Gastroesophageal sphincter (tissue), 4 donors: ENCODE measurements around the gene HEPACAM. TPM values are rescaled to one million over a fixed set of nuclear protein-coding genes. Genes with fewer than 3 reads are reported as not detected.

Source experiments
- ATAC-seq: fragments of 150-250 bp; one replicate; pipeline ENCODE4 v1.9.1; 2016; ENCODE audit warnings: mild to moderate bottlenecking, moderate library complexity
- H3K27ac ChIP-seq, 4 donors: fragments of 200-600 bp; sonication (generic) in 3 of 4; 1 replicate in 3 of 4; 2 replicates in 1 of 4; pipeline ENCODE4 v1.5.1; 2016 to 2019
- H3K27me3 ChIP-seq: fragments of 200-600 bp; sonication (generic); one replicate; pipeline ENCODE4 v1.5.1; 2019
- H3K36me3 ChIP-seq, 2 donors: fragments of 200-600 bp; sonication (generic); one replicate each; pipeline ENCODE4 v1.5.1; 2019; ENCODE audit warnings: control low read depth in 1 of 2
- H3K4me1 ChIP-seq, 3 donors: fragments of 200-600 bp; sonication (generic); 1 replicate in 2 of 3; 2 replicates in 1 of 3; pipeline ENCODE4 v1.5.1; 2016 to 2019; ENCODE audit warnings: control low read depth in 2 of 3
- H3K4me3 ChIP-seq, 2 donors: fragments of 200-600 bp; sonication (generic); one replicate each; pipeline ENCODE4 v1.5.1; 2019; ENCODE audit warnings: mild to moderate bottlenecking in 1 of 2, moderate library complexity in 1 of 2
- H3K9me3 ChIP-seq, 3 donors: fragments of 200-600 bp; sonication (generic); one replicate each; pipeline ENCODE4 v1.5.1; 2017 to 2019; ENCODE audit warnings: control low read depth in 2 of 3
- EP300 ChIP-seq: sonication (generic); formaldehyde crosslinking; IDR thresholded peaks from one replicate; pipeline ENCODE4 v1.6.1; 2017; ENCODE audit warnings: antibody characterized with exemption, mild to moderate bottlenecking
- POLR2A ChIP-seq, 2 donors: fragments of 450-650 bp; IDR thresholded peaks; one replicate each; pipeline ENCODE4 v1.6.1; 2017; ENCODE audit warnings: antibody characterized with exemption in 2 of 2, mild to moderate bottlenecking in 2 of 2, moderate library complexity in 1 of 2
- POLR2AphosphoS5 ChIP-seq: sonication (generic); formaldehyde crosslinking; IDR thresholded peaks from one replicate; pipeline ENCODE4 v1.6.1; 2017; ENCODE audit warnings: antibody characterized with exemption
- WGBS, 2 donors: methylation state at CpG; one replicate each; pipeline ENCODE4 v1.1.5; 2018; ENCODE audit warnings: low coverage in 1 of 2; 5-methylcytosine and 5-hydroxymethylcytosine counted together
- total RNA-seq, 4 donors: library from RNA; depleted of rRNA; stranded (reverse); fragments of >200 nt; gene quantifications; one replicate each; pipeline ENCODE4 v1.1.0, GENCODE V29; 2016
- TF ChIP-seq, protein P1 (sequence below), 4 experiments: fragments of 200-600 bp in 2 of 4; fragments of 450-650 bp in 2 of 4; sonication (generic) in 1 of 4; IDR thresholded peaks; one replicate each; pipeline ENCODE4 v1.5.1; 2017 to 2019; ENCODE audit warnings: antibody characterized with exemption in 4 of 4, mild to moderate bottlenecking in 2 of 4, moderate library complexity in 2 of 4

The HEPACAM gene
- total RNA-seq, 4 donors from 2014 or later = 0.31 to 2.1 (median 0.81) TPM; not detected in 1

DNA sequence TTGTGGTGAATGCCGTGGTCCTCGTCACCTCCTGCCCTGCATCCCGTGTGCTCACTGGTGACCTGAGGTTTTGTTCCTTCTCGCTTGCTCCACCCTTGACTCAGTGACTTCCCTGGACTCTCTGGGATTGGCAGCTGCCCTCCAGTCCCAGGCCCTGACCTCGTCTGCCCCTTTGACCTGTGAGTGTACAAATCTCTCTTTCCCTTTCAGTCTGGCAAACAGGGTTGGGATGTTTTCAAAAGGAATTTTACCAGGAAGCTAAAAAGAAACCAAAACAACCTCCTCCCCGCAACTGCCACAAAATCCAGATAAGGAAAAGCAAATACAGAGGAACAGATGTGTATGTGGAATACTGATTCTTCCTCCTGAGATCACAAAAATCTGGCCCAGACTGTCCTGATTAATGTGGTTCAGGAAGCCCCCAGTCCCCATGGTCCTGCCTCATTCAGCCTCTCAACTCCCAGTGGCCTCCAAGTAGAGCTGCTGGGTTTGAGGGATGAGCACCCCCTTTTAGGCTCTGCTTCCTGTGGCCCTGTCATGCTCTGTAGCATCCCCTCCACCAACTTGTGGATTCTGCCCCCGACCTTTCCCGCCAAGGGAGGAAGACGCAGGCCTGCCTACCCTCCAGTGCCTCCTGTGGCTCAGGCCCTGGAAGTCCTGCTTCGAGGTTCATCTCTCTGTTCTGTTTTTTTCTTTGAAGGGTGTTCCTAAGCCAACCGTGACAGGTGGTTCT lies 53.3 kb downstream of the HEPACAM start:
- TF ChIP-seq EP300 (no peak), POLR2A (IDR thresholded peaks at IDR 0.05) (no peak), POLR2AphosphoS5 (no peak)
- TF ChIP-seq, protein P1, sequence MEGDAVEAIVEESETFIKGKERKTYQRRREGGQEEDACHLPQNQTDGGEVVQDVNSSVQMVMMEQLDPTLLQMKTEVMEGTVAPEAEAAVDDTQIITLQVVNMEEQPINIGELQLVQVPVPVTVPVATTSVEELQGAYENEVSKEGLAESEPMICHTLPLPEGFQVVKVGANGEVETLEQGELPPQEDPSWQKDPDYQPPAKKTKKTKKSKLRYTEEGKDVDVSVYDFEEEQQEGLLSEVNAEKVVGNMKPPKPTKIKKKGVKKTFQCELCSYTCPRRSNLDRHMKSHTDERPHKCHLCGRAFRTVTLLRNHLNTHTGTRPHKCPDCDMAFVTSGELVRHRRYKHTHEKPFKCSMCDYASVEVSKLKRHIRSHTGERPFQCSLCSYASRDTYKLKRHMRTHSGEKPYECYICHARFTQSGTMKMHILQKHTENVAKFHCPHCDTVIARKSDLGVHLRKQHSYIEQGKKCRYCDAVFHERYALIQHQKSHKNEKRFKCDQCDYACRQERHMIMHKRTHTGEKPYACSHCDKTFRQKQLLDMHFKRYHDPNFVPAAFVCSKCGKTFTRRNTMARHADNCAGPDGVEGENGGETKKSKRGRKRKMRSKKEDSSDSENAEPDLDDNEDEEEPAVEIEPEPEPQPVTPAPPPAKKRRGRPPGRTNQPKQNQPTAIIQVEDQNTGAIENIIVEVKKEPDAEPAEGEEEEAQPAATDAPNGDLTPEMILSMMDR (IDR thresholded peaks at IDR 0.05) = no peak
- Histone ChIP-seq H3K36me3 (no peaks in the 10 kb centered on the region), H3K27me3 (peaks cover 21% of the 10 kb centered on the region), H3K4me1 (peaks cover 0 to 17% (median 0%) of the 10 kb centered on the region in 3 donors), H3K4me3 (no peak overlapping the region), H3K27ac (peak overlapping the region in 3 of 4 donors; percentile 46 to 67 (median 50)), H3K9me3 (no peaks in the 10 kb centered on the region)
- WGBS, 2 donors = 59 to 61% methylated on average over 7 to 9 of the region's 11 CpGs
- ATAC-seq = peak; percentile 30

DNA sequence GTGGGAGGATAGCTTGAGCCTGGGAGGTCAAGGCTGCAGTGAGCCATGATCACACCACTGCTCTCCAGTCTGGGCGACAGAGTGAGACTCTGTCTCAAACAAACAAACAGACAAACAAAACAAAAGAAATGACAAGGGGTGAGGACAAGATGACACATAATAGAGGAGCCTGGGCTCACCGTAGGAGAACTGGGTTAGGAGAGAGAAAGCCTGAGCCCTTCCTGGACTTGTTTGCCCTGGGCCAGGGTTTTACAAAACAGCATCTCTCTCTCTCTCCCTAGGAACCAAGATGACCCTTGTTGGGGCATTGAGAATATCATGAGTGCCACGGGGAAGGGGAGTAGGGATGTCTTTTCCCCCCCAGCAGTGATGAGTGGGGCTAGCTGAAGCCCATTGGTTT lies 54.9 kb downstream of the HEPACAM start:
- 65 to 74% methylated on average over 3 of the region's 3 CpGs for WGBS, 2 donors
- Histone ChIP-seq H3K9me3 (no peaks in the 10 kb centered on the region), H3K4me1 (peaks cover 0 to 28% (median 3%) of the 10 kb centered on the region in 3 donors), H3K27me3 (peaks cover 7% of the 10 kb centered on the region), H3K4me3 (no peak overlapping the region), H3K36me3 (no peaks in the 10 kb centered on the region), H3K27ac (no peak overlapping the region)
- TF ChIP-seq, protein P1 (IDR thresholded peaks at IDR 0.05) = no peak
- TF ChIP-seq POLR2A (IDR thresholded peaks at IDR 0.05) (no peak), POLR2AphosphoS5 (no peak), EP300 (no peak)
- no peak for ATAC-seq

DNA sequence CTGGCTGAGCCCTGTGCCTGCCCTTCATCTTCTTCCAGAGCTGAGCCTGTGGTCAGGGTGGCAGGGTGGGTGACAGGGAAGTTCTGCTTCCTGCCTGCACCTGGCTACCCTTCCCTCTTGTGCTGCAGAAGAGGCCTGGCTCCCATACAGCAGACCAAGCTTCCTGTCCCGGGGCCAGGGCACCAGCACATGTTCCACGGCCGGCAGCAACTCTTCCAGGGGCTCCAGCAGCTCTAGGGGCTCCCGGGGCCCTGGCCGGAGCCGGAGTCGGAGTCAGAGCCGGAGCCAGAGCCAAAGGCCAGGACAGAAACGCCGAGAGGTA lies 55.6 kb downstream of the HEPACAM start:
- Histone ChIP-seq H3K27me3 (peaks cover 3% of the 10 kb centered on the region), H3K36me3 (no peaks in the 10 kb centered on the region), H3K27ac (no peak overlapping the region), H3K9me3 (no peaks in the 10 kb centered on the region), H3K4me3 (no peak overlapping the region), H3K4me1 (peaks cover 0 to 35% (median 3%) of the 10 kb centered on the region in 3 donors)
- WGBS, 2 donors = 73% methylated on average over 3 of the region's 10 CpGs; no CpG with 5 or more reads in 1 of the 2 donors
- TF ChIP-seq EP300 = no peak
- no peak for ATAC-seq

DNA sequence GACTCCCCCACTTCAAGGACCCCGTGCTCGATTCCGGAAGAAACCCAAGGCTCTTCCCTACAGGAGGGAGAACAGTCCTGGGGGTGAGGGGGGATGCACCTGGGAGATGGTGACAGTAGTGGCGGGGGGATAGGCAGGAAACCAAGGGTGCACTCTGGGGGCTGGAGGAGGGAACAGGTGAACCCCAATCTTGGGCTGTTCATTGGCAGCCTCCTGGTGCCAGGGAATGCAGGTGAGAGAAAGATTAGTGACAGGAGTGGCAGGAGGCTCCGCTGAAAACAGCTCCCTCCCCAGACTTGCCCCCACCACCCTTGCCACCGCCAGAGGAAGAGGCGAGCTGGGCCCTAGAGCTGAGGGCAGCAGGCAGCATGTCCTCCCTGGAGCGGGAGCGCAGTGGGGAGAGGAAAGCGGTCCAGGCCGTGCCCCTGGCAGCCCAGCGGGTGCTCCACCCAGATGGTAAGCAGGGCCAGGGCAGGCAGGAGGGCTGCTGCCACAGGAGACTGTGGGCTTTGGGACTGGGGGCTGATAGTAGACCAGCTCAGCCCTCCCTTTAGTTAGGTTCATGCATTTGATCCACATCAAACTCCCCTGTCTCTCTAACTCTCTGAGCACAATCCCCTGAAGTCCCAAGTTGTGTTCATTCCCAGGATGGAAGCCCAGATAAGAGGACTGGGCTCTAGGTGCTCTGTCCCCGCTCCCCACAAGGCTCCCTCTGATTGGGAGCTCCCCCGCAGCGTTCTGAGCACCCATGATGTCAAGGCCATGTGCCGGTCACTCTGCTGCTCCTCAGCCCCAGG lies 56.2 kb downstream of the HEPACAM start:
- WGBS, 2 donors = 73% methylated on average over 3 of the region's 16 CpGs; no CpG with 5 or more reads in 1 of the 2 donors
- Histone ChIP-seq H3K27ac (no peak overlapping the region), H3K4me1 (peaks cover 0 to 35% (median 3%) of the 10 kb centered on the region in 3 donors), H3K9me3 (no peaks in the 10 kb centered on the region), H3K27me3 (peaks cover 5% of the 10 kb centered on the region), H3K36me3 (no peaks in the 10 kb centered on the region), H3K4me3 (no peak overlapping the region)
- no peak for ATAC-seq
- no peak for TF ChIP-seq EP300
- TF ChIP-seq POLR2AphosphoS5 = no peak
- TF ChIP-seq POLR2A (IDR thresholded peaks at IDR 0.05) = no peak
- TF ChIP-seq, protein P1 (IDR thresholded peaks at IDR 0.05) = no peak

DNA sequence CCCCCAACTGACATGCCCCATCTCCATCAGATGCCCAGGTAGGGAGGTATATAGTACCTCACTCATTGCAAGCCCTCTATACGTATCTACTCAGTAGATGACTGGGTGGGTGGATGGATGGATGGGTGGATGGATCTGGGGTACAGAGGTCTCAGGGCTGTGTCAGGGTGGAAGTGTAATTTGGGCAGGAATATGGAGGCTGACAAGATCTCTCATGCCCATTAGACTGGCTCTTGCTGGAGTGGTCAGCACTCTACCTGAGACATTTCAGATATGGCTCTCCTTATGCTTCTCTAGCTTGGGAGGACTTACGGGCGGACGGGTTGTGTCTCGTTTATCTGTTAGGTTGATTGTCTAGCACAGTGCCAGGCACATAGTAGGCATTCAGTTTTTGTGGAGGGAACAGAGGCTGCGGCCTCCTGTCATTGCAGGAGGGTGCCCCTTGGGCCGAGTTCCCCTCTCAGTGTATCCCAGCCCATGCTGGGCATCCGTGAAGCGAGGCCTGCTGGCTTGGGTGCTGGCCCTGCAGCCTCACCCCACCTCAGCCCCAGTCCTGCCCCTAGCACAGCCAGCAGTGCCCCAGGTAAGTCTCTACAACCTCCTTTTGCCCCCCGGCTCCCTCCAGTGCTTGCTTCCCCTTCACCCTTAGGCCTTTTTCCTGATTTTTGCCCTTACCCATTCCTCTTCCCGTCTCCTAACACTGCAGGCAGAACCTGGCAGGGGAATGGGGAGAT lies 56.9 kb downstream of the HEPACAM start:
- ATAC-seq = no peak
- peaks cover 0 to 35% (median 3%) of the 10 kb centered on the region in 3 donors for H3K4me1 ChIP-seq
- peaks cover 12% of the 10 kb centered on the region for H3K27me3 ChIP-seq
- no peak overlapping the region for H3K4me3 ChIP-seq
- TF ChIP-seq, protein P1 (IDR thresholded peaks at IDR 0.05) = no peak
- TF ChIP-seq POLR2A (IDR thresholded peaks at IDR 0.05) (no peak), POLR2AphosphoS5 (no peak), EP300 (no peak)
- H3K27ac ChIP-seq = no peak overlapping the region
- H3K9me3 ChIP-seq = no peaks in the 10 kb centered on the region
- 64 to 71% methylated on average over 1 to 3 of the region's 11 CpGs for WGBS, 2 donors
- H3K36me3 ChIP-seq = no peaks in the 10 kb centered on the region
